NCI-H1694 treated with DMSO at 0.1 percent for 48 hours (cell line): ENCODE data around the gene CIAO2B.
"Not testable (repeated sequence)": the region's sequence is repeated elsewhere in the genome, so short reads cannot be mapped to it uniquely, and the experiment has no call there.

ENCODE experiments used
- DNase-seq: peaks from one replicate; lab custom pipeline; 2025; lab: John Stamatoyannopoulos, UW

The CIAO2B gene

DNA sequence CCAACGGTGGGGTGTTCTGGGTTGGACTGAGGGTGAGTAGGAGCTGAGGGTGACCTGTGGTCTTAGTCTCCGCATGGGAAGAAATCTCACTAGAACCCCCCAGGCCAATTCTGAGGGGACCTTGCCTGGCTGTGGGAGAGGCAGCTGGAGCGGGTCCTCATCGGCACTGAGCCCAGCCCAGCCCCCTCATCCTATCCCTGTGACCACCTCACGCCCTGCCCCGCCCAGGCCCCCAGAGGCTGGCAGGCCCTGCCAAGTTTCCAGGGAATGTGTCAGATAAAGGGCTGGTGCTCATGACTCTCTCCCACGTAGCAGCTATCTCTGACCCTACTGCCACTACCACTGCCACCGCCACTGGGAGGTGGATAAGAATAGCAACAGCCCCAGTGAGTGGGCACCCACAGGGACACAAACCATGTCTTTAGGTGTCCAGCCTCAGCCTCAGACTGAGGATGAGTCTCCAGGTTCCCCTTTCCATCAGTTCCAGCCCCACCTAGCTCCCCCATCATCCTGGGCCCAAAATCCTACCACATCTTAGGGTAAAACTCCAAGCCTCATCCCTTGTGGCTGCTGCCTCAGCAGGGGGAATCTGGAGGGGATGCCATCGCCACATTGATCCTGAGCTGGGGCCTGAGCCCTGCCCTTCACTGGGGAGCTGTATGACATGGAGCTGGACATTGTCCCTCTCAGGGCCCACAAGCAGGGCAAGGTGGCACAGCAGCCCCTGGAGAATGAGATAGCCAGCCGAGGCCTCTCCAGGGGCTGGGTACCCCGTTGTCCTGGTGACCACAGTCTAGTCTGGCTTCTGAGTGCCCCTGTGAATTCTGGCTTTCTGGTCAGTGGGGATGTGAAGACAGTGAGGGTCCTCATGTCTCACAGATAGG is 30.4 kb downstream of the CIAO2B start:
- DNase-seq = no peak

DNA sequence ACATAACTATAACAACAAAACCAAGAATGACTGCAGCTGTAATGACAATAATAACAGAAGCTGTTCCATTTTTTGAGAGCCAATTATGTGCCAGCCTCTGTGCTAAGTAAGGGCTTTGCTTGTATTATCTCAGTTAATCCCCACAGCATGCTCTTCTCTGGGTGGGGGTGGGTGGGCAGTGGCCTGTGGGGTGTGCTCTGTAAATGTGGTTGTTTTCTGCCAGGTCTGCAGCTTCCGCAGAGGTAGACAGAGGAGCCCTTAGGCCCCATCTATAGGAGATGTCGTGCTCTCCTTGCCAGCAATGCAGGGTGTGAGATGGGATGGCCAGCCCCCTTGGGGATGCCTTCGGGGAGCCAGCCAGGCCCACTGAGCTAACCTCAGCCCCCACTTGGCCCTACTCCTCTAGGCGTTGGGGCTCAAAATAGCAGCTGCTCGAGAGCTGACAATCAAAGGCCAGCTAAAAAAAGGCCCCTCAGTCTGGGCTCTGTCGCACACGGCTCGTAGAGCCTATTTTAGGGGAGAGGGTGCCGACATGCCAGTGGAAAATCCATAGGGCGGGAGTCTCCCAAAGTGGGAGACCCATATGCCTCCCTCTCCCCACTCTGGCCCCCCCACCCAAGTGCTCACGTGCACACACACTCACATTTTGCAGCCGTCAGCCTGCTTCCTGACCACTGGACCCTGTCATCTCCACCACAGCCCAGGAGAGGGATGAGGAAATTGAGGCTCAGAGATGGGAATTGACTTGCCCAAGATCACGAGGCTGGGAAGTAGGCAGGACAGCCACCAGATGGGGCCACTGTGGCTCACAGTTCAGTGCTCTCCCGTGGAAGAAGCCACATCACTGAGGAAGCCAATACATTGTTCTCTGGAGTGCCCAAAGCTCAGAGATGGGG is 31.3 kb downstream of the CIAO2B start:
- no peak for DNase-seq

DNA sequence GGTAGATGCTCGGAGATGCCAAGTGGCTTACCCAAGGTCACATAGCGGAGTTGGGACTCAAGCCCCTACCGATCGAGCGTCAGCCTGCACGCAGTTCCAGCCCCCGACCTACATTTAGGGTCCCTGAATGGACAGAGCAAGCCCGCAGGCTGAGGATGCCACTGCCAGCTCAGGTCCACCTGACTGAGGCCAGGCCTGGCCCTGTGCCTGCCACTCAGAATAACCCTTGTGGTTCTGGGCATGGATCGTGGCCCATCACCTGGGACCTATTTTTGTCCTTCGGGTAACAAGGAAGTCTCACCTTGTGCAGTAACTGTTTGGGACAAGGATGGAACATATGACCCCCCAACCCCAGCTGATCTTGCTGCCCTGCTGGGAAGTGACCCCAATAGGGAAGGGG is 32.6 kb downstream of the CIAO2B start:
- no peak for DNase-seq

DNA sequence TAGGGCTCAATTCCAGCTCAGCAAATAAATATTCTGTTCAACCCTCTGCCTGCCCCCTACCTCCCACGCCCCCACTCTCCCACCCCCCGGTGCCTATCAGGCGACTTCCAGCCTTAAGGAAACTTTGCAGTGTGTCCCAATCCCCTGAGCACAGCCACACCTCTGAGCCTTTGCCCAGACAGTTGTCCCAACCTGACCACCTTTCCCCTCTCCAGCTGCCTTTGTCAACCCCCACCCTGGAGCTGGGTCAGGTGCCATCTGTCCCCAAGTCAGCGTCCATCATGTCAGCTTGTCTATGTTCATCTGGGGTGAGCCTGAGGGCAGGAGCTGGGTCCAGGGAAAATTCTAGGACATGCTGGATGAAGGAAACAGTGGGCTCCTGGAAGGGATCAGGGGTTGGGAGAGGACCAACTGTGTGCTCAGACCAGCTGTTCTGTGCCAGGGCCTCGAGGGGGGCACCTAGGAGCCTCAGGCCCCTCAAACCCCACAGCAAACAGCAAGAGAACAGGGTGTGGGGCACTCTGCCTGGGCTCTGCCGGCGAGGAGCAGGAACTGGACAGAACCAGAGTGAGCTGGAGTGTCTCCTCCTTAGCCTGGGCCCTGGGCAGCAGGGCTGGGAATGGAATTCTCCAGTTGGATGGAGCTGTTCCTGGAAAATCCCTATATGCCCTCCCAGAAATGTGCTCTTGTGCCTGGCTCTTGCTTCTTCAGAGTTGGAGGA is 33.3 kb downstream of the CIAO2B start:
- DNase-seq = no peak

DNA sequence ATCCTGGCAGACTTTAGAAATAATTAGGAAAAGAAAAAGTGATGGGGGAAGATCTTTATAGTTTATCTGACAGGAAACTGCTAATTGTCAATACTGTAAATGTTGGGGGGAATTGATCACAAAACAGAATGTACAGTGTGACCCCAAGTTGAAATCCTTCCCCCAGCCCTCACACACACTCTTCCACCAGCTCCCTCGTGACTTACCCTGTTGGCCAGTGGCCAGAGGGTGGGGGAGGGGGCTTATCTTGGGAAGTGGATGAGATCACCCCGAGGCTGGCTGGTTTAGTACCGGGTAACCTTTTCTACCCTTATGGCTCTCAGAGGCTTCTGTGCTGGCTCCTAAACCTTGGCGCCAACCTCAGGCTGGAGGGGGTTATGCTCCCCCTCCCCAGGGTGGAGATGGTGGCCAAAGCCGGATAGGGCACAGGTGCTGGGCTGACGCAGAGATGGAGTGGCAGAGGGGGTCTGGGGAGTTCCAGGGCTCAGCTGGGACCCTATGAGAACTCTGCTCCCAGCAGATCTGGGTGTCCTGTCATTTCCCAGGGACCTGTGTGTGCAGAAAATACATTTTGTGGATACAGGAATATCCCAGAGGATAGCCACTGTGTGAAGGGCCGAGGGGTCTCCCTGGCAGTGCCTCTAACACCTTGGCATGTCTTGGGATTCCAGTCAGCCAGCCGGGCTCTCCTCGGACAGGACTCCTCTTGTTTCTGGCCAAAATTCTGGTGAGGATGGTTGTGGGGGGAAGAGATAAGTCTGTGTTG is 34.1 kb downstream of the CIAO2B start:
- DNase-seq = no peak

DNA sequence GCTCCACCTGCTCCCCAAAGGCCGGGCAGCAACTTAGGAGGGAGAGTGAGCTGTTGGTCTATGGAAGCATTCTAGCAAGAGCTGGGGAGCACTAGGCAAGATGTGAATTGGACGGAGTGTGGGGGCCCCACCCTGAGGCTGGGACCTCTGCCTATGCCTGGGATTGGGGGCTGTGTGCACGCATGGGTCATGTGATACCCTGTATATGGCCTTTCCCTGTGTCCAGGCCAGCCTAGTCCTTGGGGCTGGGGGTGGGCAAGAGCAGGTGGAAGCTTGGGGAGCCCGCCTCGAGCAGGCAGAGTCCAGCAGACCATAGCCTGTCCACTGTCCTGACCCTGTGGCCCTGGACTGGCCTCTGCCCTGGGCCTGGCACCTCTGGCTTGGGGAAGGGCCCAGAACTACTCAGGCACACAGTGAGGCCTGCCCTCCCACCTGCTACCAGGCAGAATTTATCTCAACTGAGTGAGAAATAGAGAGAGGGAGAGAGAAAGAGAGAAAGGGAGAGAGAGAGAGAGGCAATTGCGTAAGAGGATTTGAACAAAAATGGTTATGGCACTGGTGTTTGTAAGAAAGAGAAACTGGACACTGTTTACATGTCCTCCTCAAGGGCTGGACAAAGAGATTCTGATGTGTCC is 34.8 kb downstream of the CIAO2B start:
- no peak for DNase-seq

DNA sequence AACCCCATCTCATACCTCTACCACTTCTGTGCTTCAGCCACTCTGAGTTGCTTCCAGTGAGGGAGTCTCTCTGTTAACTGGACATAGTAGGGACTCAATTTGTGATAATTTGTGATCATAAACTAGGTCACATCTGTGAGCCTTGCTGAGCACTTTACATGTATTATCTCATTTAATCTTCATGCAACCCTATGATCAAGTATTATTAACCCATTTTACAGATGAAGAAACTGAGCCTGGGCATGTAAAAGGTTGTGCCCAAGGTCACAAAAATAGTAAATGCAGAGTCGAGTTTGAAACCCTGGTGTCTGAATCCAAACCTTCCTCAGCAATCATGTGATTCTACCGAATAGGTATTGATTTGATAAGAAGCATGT is 35.3 kb downstream of the CIAO2B start:
- DNase-seq = no peak

DNA sequence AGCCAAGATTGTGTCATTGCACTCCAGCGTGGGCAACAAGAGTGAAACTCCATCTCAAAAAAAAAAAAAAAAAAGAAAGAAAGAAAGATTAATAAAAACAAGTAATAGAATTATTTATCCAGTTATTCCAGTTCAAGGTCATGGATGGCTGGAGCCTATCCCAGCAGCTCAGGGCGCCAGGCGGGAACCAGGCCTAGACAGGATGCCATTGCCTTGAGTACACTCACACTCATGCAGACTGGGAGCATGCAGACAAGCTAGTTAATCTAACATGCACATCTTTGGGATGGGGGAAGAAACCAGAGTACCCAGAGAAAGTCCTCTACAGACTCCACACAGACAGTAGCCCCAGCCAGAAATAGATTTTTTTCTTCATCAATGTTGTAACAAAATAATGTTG is 36.0 kb downstream of the CIAO2B start:
- DNase-seq = no peak

DNA sequence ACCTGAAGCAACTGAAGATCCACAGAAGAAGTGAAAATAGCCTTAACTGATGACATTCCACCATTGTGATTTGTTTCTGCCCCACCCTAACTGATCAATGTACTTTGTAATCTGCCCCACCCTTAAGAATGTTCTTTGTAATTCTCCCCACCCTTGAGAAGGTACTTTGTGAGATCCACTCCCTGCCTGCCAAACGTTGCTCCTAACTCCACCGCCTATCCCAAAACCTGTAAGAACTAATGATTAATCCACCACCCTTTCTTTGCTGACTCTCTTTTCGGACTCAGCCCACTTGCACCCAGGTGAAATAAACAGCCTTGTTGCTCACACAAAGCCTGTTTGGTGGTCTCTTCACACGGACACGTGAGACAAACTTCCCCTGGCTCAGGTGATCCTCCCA is 37.5 kb downstream of the CIAO2B start:
- DNase-seq = not testable (repeated sequence)

DNA sequence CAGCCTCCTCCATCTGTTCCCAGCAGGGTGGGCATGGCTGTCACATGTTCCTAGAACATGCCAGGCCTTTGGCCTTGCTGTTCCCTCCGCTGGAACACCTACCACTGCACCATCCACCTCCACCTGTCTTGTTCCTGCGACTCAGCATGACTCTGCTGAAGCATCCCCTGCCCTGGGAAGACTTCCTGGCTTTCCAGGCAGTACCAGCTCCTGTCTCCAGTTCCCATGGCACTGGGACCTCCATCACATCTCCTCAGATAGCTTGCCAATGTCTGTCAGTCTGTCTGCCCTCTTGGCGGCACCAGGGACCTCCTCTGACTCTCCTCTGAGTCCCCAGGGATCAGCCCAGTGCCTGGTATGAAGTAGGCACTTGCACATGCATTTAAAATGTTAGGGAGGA is 38.2 kb downstream of the CIAO2B start:
- DNase-seq = no peak

DNA sequence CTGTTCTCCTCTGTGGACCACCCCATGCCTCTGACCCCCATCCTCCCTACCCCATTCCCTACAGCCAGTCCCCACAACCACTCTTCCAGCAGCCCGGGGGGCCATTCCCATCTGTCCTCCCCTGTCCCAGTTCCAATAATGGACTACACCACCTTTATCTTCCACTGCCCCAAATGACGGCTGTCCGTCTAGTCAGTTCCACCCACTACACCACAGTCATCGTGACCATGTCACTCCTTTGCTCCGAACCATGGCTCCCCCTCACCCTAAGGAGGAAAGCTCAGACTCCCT is 38.6 kb downstream of the CIAO2B start:
- no peak for DNase-seq

DNA sequence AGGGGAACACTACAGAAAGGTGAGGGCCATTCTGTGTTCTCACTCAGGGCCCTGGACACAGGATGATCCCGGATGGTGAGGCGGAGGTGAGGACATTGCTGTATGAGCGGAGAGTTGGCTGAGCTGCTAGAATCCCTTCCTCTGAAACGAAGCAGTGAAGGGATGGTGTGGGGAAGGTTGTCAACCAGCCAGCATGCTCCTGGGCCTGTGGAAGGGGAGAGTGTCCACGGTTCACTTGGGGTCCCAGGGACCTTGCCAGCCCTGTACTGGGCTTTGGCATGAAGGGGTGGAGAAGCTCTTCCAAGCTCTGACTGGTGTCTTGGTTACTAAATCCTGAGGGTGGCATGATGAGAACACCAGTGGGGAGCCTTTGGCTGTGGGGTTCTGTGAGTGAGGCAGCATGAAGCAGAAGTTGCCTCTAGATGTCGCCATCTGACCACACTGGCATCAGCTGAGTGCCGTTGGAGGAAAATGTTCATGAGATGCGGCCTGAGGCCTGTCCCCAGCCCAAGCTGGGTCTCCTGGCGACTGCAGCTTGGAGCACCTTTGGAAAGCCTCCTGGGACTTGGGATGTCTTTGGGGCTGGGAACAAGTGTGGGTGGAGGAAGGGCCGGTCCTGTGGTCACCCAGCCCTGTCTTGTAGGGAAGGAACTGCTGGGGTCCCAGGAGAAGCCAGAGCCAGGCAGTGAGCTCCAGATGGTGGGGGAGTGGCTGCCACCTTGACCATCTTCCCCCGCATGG is 39.1 kb downstream of the CIAO2B start:
- peak; percentile 65 for DNase-seq

DNA sequence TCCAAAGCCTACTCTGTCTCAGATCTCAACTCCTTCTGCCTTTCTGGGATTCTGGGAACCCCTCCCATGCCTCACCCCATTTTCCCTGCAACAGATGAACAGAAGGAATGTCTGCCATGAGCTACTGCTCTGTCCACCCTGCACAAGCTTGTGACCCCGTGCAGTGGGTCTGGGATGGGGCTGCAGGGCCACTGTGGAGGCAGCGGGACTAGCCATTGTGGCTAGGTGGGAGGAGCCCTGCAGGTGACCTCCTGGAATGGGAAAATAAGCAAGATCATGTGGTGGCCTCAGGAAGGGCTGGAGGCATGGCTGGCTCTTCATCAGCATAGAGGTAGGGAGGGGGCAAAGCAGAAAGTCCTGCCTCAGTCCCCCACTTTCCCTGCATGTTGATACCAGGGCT is 40.1 kb downstream of the CIAO2B start:
- no peak for DNase-seq

DNA sequence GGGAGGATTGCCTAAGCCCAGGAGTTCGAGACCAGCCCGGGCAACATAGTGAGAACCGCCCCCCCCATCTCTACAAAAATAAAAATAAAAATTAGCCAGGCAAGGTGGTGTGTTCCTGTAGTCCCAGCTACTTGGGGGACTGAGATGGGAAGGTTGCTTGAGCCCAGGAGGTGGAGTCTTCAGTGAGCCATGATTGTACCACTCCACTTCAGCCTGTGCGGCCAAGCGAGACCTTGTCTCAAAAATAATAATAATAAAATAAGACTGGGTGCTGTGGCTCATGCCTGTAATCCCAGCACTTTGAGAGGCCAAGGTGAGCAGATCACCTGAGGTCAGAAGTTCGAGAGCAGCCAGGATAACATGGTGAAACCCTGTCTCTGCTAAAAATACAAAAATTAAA is 42.4 kb downstream of the CIAO2B start:
- DNase-seq = no peak

DNA sequence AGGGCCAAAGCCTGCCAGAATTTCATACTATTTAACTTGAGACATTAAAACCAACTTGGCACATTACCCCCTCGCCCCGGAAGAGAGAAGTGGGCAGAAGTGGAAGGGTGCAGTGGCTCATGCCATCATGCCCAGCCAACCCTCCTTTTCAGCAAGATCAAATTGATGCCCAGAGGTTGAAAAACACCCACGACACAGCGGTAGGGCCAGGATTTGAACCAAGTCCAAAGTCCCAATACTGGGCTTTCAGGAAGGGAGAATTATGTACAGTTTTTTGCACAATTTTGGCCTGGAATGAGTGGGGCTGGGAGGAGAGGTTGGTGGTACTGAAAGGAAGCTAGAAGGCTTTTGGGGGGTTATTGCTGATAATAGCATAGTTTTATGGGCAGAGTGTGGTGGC is 42.8 kb downstream of the CIAO2B start:
- no peak for DNase-seq

DNA sequence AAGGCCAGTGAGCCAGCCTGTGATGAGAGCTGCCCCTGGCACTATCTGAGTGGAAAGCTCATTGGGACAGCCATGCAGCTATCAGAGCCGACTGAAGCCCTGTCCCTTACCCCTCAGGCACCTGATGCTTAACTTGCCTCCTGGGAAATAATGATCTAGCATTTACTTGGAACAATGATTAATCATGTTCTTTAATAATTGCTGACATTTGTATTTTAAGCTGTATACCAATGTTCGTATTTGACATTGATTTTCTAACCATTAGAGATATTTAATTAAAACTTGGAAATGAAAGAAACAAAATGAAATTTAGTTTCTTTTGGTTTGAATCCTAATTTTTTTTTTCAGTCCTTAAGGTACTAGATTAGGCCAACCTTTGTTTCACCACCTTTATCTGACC is 43.4 kb downstream of the CIAO2B start:
- DNase-seq = no peak

DNA sequence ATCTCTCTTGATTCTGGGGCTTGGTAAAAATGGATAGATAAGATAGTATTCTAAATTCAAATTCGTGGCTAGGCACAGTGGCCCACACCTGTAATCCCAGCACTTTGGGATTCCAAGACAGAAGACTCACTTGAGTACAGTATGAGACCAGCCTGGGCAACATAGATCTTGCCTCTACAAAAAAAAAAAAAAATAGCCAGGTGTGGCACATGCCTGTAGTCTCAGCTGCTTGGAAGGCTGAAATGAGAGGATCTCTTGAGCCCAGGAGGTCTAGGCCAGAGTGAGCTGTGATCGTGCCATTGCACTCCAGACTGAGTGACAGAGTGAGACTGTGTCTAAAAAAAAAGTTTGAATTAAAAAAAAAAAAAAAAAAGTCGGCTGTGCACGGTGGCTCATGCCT is 44.6 kb downstream of the CIAO2B start:
- no peak for DNase-seq

DNA sequence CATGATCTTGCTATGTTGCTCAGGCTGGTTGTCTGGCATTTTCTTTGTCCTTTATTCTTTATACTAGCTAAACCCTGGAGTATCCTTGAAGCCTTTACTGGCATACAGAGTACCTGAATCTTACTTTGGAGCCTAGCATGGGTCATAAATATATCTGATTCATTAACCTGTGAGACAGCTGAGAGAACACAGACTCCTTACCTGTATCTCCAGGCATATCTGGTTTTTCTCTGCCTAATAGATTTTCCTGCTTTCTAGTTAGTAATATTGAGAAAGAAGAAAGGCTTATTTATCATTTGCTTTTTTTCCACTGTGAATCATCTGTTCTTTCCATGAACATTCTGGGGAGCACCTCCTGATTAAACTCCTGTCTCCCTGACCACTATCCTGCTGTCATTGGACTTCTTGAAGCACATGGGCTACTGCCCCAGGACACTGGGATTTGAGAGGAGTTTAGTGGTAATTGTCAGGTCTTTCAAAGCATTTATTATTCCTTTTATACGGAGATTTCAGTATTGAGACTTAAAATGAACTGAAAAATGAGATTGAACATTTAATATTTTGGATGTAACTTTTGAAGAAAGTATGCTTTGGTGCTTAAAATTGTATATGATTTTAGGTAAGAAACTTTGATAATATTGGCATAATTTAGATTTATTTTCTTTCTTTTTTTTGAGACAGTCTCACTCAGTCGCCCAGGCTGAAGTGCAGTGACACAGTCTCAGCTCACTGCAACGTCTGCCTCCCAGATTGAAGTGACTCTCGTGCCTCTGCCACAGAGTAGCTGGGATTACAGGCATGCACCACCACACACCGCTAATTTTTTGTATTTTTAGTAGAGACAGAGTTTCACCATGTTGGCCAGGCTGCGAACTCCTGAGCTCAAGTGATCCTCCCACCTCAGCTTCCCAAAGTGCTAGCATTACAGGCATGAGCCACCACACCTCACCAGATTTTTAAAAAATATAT is 45.3 kb downstream of the CIAO2B start:
- DNase-seq = no peak

DNA sequence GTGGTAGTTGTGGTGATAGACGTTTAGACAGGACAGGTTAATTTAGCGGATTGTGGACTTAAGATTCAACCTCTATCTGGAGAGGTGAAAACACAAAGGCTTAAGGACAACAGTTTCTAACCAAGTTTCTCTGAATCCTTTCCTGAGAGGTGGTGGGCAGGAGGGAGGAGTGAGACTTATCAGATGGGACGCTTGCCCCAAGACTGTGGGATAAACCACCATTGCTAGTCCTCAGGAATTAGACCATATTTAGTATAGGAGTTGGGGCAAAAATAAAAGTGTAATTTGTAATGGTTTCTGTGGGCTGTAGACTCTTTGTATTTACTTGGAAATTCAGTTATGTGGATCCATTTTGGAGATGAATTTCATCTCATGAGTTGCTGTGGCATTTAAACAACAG is 47.3 kb downstream of the CIAO2B start:
- no peak for DNase-seq

DNA sequence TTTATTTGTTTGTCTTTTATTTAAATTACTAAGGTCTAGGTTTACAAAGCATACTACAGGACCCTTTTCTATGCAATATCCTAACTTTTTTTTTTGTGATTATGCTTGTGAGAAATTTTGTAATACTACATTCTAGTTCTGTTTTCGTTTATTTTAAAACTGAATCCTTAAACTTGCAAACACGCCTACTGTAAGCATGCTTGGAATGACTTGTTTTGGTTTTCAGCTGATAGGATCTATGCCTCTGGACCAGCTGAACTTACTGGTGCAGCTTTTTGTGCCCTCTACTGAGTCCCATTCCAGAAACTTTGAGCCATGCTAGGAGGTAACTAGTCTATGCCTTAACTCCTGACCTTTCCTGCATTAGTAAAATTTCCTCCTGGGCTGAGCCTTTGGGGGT is 47.9 kb downstream of the CIAO2B start:
- no peak for DNase-seq
